Measurements from ENCODE around the gene PCCA.
A peak's percentile ranks its signal among the peaks of the same experiment; 100 is the strongest.
"Not testable (repeated sequence)": the region's sequence is repeated elsewhere in the genome, so short reads cannot be mapped to it uniquely, and the experiment has no call there.

The PCCA gene

DNA sequence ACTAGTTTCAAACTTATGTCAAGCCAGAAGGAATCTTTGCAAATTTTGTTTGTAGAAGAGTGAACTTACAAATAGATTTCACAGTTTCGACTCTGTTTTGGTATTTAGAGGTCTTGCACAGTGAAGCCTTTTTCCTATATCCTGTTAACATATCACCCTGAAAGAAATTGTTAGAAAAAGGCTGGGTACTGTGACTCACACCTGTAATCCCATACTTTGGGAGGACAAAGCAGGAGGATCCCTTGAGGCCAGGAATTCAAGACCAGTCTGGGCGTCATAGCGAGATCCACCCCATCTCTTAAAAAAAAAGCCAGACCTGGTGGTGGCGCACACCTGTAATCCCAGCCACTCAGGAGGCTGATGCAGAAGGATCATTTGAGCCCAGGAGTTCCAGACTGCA is 275.7 kb downstream of the PCCA start:
- no peak for DNase-seq

DNA sequence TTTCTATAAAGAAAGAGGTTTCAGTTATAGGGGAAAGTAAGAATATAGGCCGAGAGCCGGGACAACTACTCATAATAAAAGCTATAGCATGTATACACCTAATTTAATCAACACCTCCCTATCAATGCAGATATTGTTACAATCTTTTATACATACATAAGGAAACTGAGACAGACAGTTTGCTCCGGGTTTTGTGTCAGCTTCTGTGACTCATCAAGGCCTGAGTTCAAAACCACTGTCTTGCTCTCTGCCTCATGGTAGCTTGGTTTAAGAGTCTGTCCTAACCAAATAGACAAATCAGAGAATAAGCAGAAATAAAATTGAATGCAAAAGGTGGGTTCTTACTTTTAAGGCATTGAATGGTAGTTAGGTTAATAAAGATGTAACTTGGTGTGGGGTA is 276.8 kb downstream of the PCCA start:
- no peak for DNase-seq

DNA sequence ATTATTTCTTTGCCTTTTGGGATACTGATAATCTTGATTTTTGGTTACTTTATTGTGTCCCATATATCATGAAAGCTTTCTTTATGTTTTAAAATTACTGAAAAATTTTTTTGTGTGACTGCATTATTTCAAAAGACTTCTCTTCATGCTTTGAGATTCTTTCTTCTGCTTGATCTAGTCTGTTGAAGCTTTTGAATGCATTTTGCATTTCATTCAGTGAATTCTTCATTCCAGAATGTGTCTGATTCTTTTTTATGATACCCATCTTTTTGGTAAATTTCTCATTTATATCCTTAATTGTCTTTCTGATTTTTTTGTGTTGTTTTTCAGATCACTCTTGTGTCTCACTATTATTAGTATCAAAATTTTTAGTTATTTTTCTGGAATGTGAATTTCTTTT is 289.6 kb downstream of the PCCA start:
- no peak for DNase-seq

DNA sequence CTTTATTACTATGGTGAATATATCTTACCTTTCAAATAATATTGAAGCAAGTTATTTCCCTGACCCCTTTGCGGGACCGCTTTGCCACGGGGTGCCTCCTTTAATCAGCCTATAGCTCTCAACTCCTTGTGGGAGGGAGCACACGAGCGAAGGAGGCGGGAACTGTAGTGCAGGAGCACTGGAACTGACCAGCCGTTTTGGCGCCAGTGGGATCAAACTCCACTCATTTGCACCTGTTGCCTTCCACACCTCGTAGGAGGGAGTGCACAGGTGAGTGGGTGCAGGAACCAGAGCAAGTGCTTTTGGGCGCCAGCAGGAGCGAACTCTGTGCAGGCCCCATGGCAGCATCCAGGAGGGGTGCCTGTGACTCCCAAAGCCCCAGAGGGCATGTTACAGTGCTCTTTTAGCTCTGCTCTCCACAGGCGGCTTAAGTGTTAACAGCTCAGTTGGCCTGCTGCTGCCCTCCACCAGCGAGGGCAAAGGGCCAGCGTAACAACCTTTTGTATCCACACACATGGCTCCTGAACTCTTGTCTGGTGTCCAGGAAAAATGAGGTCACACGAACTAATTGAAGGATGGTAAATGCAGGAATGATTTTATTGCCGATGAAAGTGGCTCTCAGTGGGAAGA is 292.8 kb downstream of the PCCA start:
- no peak for DNase-seq

DNA sequence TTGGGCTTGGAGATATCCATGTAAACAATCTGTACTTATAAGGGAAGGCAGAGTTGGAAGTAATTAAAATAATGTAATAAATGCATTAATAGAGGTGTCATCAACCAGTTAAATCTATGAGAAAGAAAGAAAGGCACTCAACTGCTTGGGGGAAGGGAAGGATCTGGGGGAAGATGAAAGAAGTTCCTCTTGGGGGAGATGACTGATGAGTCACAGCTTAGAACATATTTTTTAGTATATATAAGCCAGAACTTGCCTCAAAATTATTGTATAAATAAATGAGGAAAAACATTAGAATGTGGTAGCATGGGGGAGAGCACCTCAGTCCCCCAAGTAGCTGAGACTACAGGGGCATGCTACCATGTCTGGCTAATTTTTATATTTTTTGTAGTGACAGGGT is 293.9 kb downstream of the PCCA start:
- DNase-seq = no peak

DNA sequence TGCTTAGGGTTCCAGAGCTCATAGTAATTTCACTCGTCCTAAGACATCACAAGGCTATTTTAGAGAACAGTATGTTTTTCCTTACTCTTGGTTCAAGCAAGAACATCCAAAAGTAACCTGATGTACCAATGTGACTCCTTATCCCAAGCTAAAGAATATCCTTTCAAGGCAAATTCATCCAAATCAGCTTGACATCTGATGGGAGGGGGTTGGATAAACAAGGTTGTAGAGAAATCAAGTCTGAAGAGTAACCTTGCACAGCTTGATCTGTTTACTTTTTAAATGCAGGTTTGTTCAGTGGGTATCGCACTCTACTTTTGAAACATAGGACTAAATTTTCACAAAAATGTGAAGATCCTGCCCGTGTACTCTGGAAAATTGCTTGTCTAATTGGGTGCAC is 298.5 kb downstream of the PCCA start:
- DNase-seq = no peak

DNA sequence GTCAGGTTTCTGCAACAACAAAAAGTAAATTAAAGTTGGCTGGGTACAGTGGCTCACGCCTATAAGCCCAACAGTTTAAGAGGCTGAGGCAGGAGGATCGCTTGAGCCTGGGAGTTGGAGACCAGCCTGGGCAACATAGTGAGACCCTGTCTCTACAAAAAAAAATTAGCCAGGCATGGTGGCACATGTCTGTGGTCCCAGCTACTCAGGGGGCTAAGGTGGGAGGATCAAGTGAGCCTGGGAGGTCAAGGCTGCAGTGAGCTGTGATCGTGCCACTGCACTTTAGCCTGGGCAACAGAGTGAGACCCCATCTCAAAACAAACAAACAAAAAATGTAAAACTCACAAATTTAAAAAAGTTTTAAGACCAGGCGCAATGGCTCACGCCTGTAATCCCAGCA is 299.3 kb downstream of the PCCA start:
- DNase-seq = not testable (repeated sequence)

DNA sequence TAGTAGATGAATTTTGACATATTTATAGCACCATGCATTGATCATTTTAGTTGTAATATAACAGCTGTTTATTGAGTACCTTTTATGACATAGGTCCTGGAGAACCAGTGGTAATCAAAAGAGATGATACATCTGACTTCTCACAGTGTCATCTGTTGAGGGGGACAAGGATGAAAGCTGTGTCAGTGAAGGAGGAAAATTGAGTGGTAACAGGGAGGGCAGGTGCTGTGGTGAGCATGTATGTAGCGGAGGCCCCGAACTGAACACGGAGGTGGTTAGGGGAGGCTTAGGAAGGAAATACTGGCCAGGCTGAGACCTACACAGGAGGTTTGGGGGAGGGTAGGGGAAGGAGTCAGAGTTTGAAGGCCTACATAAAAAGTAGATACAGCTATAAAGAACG is 300.0 kb downstream of the PCCA start:
- no peak for DNase-seq

DNA sequence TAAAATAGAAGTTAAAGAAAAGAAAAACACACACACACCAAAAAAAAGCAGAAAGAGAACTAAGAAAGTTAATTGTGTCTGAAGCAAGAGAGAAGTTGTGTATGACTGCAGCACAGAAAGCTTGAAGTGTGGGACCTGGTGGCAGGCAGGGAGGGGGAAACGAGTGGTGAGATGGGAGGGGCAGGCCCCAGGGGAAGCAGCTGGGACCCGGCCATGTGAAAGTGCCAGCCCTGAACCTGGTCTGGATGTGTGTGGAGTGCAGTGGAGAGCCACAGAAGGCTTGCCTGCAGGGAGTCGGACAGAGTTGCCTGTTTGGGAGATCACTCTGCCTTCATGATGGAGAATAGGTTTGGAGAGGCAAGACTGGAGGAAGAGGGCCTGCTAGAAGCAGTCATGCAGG is 300.7 kb downstream of the PCCA start:
- no peak for DNase-seq

DNA sequence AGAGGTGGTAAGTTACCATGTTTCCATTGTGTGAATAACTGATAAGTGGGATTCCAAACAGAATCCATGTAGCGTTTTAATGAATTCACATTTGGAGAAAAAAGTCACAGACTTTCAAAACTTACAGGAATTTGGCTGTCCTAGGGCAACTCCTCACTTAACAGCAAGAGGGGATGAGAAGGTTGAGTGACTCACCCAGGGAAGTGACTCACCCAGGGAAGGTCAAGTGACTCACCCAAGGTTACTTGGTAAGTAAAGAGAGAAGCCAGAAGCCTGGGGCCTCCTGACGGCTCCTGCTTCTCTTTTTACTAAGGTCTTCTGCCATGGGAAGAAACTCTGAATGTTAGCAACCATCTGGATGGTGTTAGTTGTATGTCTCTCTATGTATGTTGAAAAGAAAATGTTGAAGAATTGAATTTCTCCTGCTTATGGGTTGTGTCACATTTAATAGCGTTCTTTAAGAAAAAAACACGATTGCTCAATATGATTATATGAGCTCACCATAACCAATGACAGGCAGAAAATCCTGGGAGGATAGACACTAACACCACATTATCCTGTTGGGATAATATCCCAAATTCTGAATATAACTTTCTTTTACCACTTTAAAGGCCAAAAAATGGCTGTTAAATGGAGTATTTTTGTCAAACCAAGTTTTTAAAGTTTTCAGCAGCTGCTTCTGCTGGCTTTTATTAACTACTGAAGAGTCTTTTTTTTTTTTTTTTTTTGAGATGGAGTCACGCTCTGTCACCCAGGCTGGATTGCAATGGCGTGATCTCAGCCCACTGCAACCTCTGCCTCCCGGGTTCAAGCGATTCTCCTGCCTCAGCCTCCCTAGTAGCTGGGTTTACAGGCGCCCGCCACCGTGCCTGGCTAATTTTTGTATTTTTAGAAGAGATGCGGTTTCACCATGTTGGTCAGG is 304.1 kb downstream of the PCCA start:
- DNase-seq = peak; percentile 73

DNA sequence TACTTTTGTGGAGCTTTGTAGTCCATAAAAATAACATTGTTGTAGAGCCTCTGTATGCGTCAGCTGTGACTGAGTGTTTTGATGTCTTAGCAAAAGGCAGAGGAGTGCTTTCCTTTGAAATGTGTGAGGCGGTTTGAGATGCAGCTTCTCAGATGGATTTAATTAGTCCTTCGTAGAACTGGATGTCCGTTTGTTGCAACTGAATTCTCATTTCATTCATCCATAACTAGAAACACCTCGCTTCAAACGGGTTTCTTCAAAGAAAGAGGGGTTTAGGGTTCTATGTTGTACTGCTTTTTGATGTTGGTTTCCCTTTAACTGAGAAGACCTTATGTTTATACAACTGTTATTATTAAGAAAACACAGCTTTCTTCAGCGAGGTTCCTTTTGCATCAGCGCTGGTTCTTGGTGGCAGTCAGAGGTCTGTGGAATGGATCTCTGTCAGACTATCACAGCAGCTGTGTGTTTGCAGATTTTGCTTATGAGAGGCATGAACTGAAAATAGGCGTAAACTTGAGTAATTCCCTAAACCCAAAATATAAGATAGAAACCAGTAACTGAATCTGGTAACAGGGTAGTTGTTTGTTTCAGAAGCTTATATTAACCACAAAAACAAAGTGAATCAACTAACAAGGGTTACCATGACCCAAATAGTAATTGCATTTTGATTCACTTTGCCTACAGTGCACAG is 305.3 kb downstream of the PCCA start:
- DNase-seq = no peak

DNA sequence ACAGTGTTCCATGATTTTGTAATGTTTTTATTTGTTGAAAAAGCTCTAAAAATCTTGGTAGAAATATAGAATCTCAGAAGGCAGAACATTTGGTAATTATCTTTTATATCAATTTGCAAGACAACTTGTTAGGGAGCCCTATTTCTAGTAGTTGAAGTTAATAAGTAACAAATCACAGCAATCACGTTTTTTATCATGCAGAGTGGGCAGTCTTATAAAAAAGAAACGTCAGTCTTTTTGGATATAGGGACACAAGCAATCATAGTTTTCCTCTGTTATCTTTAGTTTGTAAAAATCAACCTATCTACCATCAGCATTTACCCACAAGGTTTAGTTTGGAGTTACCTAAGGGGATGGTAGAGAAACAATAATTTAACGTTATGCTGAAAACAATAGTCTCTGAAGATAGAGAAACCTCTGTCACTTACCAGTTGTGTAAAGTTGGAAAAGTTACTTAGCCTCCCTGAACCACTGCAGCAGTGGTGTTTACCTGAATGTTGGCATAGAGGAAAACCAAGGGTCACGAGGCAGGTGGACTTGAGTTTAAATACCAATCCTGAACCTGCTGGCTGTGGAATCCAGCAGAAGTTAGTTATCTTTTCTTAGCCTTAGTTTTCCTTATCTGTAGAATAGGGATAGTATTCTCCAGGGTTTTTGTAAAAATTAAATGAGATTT is 306.9 kb downstream of the PCCA start:
- no peak for DNase-seq

DNA sequence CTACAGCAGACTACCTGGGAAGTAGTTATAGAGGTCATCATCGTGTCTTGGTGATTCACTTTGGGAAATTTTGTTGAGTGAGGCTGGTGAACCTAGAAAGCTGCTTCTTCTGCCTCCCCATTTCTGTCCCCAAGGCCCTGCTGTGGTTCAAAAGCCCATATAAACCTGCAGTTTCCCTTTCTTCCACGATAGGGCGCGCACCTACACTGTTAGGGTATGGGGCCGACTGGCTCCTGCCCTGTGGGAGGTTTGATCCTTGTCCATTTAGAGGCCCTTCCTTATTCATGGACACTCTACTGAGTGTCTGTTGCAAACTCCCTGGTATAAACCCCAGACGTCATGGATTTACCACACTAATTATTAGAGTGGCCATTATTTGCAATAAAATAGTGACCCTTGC is 307.9 kb downstream of the PCCA start:
- no peak for DNase-seq

DNA sequence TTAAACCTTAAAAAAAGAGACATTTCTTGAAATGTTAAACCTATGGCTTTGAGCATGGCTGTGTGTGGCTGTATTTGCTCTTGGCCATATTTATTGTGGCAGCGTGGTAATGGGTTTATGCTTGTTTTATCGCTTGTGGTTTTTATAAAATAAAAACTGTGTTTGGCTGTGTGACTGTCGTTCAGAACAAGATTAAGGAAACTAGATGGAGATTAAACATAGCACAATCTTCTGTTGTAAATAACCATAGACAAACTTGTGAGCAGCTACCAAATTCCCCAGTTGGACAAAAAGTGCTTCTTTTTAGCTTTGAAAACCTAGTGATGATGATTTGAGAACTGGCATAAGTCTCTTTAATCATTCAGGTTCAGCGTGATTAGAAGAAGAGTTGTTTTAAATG is 308.7 kb downstream of the PCCA start:
- no peak for DNase-seq

DNA sequence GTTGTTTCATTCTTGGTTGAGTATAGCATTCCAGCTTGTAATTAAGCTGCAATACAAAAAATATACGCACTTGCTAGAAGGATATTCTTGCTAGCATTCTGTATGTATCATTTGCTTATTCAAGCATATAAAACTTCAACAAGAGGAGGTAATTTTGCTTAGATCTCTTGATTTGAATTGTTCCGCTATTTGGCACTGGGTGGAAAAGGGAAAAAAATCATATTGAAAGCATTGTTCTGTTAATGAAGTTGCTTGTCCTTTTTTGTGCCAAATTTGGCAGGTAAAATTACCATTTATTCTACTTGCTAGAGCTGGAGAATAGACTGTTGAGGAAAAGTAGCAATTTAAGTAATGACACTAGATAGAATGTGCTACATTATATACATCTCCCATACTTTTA is 309.5 kb downstream of the PCCA start:
- DNase-seq = no peak

DNA sequence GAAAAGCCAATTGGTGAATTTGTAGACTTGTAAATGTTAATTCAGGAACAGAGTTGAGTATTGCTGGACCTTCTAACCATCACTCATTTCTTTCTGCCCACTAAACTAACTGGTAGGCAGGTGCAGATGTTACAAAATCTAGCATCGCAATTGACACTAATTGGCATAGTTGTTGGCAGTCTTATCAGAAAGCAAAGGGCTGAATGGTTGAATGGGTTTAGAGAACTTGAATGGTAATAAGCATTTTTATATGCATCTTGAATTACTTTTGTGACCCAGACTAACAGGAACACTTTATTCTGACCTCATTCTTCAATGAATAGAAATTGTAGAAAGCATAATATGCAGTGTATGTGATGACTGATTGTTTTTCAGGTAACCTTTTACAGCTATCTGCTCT is 310.6 kb downstream of the PCCA start:
- DNase-seq = no peak

DNA sequence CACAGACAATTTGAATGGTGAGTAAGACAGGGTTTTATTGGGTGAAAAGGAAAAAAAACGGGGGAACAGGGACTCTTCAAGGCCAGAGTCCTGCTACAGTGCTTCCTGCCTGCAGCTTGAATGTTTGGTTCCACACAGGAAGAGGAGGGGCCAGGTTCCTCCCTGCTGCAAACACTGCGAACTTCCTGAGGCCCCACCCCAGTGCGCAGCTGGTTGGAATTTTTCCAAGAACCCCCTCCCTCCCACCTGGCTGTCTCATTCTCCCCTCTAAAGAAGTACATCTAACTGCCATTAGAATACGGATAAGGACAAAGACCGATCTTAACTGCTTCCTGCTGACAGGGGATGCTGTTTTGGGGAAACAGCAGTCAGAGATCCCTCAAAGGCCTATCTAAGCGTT is 314.8 kb downstream of the PCCA start:
- DNase-seq = no peak

DNA sequence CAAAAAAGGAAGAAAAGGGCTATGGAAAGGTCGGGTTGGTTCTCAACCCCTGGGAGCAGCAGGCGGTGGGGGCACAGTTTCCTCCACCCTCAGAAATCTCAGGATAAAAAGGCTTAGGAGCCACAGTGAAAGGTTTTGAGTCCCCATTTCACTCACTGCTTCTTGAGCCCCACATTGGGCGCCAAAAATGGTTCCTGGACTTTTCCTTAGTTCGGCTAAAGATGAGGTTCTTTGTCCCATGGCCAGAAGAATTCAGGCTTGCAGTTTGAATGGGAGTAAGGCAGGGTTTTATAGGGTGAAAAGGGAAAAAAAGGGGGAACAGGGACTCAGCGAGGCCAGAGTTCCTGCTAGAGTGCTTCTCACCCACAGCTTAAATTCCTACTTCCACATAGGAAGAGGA is 320.2 kb downstream of the PCCA start:
- no peak for DNase-seq

DNA sequence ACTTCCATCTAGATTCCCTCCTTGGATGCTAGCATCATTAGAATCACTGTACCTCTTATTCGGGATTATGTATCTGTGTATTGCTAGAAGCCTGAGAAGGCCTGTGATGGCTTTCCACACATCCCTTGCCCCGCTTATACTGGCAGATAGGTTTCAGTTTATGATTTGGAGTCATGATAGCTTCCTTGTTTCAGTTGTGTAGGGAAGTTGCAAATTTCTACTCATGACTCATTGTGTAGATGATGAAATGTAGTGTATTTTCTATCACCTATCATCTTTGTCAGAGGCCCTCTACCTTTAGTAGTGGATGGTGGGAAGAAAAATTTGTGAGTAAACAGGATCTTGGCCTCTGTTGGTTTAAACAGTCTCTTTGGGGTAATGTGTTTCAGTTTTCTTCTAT is 334.5 kb downstream of the PCCA start:
- DNase-seq = no peak

DNA sequence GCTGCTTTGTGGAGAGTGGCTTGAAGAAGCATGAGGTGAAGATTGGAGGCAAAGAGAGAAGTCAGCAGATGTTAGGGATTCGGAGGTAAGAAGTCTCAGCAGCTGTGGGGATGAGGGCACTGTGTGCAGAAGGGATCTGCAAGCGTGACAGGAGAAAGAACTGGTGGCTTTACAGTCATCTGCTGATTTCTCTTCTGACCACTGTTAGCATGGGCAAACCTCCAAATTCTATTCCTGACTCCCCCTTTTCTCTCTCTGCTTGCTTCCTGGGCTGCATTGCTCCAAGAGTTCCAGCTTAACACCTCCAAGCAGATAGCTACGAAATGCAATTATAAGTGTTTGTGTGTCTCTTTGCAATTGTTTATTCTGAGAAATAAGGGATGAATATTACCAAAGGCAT is 340.1 kb downstream of the PCCA start:
- DNase-seq = no peak

DNA sequence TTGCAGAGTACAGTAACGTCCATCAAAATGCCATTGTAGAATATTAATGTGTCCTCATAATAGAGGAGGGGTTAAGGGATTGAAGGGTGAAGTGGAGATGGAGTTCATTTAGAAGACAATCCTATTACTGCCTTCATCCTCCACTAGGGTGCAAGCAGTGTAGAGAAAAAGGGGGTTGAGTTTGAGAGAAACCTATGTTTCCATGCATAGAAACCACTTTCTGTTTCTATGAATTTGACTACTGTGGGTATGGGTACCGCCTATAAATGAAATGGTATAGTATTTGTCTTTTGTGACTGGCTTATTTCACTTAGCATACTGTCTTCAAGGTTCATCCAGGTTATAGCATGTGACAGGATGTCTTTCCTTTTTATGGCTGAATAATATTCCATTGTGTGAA is 343.7 kb downstream of the PCCA start:
- DNase-seq = no peak

DNA sequence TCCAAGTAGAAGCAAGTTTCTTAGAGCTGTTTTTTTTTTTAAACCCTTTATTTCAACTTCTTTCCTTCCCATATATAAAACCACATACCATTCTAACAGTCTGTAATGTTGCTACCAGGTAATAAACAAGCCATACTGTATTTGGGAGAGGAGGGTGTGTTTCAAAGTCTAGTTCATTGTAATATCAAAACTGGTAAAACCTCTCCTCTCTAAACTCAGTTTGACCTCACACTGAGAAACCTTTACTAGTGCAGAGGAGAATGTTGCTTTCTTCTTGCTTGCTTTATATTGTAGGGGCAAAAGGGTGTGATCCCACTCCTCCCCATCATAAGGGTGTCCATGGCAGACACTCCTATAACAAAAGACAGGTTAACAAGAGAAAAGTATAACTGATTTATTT is 344.6 kb downstream of the PCCA start:
- no peak for DNase-seq

DNA sequence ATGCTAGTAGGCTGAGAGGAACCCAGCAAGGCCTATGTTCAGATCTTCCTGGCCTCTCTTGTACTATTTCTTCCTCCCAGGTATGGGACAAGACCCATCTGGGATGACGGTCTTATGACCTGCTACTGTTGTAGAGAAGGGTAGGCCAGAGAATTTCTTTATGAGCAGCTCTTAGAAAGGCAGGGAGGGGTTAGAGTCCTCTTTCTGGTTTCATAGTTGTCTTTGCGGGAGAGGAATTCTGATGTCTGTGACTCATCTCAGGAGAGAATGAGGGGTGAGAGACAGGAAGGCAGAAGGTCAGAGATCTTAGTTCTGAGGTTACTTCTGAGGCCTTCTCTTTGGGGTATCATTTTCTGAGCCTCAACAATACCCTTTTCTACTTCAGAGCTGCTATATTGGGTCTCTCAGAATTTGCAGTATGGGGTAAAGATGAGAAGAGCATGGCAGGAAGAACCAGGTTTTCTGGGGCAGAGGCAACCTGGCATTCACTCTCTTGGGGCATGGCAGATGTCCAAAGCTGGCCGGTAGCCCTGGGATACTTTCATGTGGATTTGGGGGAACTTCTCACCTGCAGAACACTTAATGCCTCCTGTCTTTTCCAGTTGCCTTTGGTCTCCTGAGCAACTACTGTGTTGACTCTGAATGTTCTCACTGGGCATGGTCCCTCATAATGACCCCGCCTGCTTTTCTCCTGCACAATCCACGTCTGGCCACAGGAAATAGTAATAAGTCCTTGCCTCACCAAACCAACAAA is 345.3 kb downstream of the PCCA start:
- no peak for DNase-seq
